HG03103 (cell line): ENCODE data around the gene STK35.
"Not testable (repeated sequence)": the region's sequence is repeated elsewhere in the genome, so short reads cannot be mapped to it uniquely, and the experiment has no call there.

Source experiments
- ATAC-seq: cut with Tn5 transposase; IDR thresholded peaks from one replicate; pipeline ENCODE4 v1.9.1; 2021; ENCODE audit warnings: low read depth; ENCODE audit not compliant: unreplicated experiment

Gene STK35

DNA sequence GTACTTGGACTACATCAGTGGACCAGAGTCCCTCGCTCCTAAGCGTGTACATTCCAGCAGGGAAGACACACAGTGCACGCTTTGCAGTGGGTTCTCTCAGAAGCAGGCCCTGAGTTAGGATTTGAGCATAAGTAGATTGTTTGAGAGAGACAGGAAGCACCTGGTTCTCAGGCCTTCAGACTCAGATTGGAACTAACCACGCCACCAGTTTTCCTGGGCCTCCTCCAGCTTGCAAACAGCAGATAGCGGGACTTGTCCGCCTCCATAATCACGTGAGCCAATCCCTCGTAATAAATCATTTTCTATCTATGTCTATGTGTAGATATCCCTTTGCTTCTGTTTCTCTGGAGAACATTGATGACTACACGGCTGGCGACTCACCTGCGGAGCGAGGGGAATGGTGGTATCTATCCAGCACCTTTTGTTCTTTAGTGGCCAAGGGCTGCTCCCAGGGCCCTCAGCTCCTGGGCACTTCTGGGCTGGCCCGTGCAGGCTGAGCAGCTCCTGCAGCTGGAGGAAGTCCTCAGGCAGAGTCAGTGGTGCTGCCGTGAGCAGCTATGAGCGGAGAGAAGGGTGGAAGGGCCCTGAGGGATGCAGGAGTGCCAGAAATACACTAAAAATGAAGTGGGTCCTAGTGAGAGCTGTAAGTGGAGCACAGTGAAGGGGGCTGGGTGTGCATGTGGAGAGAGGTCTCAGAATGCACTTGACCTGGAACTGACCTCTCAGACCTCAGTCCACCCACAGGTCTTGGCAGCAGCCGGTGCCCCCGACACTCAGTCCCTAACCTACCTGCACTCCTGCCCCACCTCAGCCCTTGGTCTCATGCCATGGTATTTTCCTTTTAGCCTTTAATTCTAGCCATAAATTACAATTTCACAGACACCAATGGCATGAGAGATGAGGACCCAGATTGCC is 76.9 kb downstream of the STK35 start:
- no peak for ATAC-seq

- ATAC-seq, result no peak
These were observed 77.6 kb downstream of the STK35 start for GRCh38 chr20:2179233-2179580.

DNA sequence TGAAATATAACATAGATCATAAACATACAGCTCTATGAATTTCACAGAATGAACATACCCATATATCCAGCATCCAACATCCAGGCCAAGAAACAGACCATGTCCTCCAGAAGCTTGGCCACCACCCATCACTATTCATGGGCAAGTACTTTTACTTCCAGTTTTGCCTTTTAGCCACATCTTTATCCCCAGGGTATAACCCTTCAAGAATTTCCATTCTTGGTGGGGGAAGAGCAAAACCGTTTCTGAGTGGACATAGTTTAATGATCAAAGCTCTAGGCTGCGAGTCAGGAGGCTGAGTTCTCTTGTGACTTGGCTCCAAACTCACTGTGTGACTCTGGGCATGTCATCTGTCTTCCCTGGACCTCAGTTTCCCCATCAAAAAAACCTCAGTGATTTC is 78.3 kb downstream of the STK35 start:
- no peak for ATAC-seq

GRCh38 chr20:2183381-2183780 is 81.8 kb downstream of the STK35 start:
- no peak for ATAC-seq

- not testable (repeated sequence) for ATAC-seq
These were observed 83.3 kb downstream of the STK35 start for GRCh38 chr20:2184933-2185332.

DNA sequence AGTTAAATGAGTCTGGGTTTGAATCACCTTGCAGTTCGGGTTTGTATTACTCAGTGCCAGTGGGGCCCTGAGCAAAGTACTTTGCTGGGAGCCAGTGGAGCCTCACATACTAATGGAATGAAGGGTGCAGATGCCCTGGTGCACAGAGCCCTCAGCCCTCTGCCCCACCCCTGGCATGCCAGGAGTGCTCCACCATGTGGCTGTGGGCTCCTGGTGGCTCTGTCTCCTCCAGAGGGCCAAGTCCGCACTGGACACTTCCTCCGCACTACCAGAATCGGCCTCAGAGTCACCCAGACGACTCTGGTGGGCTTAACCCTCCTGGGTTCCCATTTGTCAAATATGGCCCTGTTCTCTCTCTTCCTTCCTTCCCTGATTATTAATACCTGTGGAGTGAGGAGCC is 94.0 kb downstream of the STK35 start:
- ATAC-seq, result no peak

- ATAC-seq, result no peak
These were observed 95.5 kb downstream of the STK35 start for GRCh38 chr20:2197166-2197565.
